ENCODE measurements around the gene SLC9A1.

DNA sequence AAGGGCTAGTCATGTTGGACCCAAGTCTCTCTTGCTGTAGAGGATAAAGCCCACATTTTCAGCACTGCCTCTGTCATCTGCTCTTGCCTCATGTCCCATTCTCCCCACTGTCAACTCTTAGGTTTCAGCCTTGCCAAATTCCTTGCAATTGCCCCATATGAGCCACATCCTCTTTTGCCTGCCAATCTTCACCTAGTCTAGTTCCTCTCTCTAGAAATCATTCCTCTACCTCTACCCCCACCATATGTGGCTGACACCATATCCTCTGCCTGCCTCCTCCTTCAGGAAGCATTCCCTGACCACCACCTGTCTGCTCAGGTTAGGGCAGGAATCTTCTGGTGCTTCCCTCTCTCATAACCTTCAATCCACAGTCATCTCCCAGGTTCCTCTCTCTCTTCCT is 38.2 kb downstream of the SLC9A1 start:
- TF ChIP-seq, protein P1, sequence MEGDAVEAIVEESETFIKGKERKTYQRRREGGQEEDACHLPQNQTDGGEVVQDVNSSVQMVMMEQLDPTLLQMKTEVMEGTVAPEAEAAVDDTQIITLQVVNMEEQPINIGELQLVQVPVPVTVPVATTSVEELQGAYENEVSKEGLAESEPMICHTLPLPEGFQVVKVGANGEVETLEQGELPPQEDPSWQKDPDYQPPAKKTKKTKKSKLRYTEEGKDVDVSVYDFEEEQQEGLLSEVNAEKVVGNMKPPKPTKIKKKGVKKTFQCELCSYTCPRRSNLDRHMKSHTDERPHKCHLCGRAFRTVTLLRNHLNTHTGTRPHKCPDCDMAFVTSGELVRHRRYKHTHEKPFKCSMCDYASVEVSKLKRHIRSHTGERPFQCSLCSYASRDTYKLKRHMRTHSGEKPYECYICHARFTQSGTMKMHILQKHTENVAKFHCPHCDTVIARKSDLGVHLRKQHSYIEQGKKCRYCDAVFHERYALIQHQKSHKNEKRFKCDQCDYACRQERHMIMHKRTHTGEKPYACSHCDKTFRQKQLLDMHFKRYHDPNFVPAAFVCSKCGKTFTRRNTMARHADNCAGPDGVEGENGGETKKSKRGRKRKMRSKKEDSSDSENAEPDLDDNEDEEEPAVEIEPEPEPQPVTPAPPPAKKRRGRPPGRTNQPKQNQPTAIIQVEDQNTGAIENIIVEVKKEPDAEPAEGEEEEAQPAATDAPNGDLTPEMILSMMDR (IDR thresholded peaks at IDR 0.05; ENCODE audit: borderline replicate concordance, extremely low read depth, low read length, poor library complexity, severe bottlenecking) = no peak
- no peak for TF ChIP-seq EZH2 (IDR thresholded peaks at IDR 0.05; ENCODE audit: borderline replicate concordance, low read depth, low read length, severe bottlenecking)

All from DND-41 (cell line).